Activated CD8-positive, alpha-beta memory T cell treated with anti-CD3 and anti-CD28 coated beads, Interleukin-2, amount 50 U/mL, for 4 hours (primary cell): Measurements from ENCODE around the gene CSMD2.

Experiments
- DNase-seq: peaks from one replicate; pipeline ENCODE4 v3.0.0-alpha.2; 2020

Gene CSMD2

GRCh38 chr1:33736496-33736895 is 428.5 kb downstream of the CSMD2 start:
- no peak for DNase-seq

GRCh38 chr1:33735624-33736023 is 429.4 kb downstream of the CSMD2 start:
- no peak for DNase-seq

- DNase-seq = no peak
Observed at GRCh38 chr1:33727310-33727709, 437.7 kb downstream of the CSMD2 start.

- DNase-seq = no peak
Observed at GRCh38 chr1:33726274-33726804, 438.7 kb downstream of the CSMD2 start.

- no peak for DNase-seq
Observed at GRCh38 chr1:33725556-33726160, 439.4 kb downstream of the CSMD2 start.

GRCh38 chr1:33725037-33725436 is 440.0 kb downstream of the CSMD2 start:
- no peak for DNase-seq

- no peak for DNase-seq
Observed at GRCh38 chr1:33724348-33724747, 440.7 kb downstream of the CSMD2 start.

GRCh38 chr1:33723251-33723650 is 441.8 kb downstream of the CSMD2 start:
- no peak for DNase-seq

GRCh38 chr1:33721301-33721815 is 443.7 kb downstream of the CSMD2 start:
- DNase-seq = no peak

GRCh38 chr1:33719771-33720670 is 445.0 kb downstream of the CSMD2 start:
- DNase-seq = no peak

GRCh38 chr1:33719326-33719725 is 445.7 kb downstream of the CSMD2 start:
- DNase-seq = no peak

GRCh38 chr1:33718186-33718585 is 446.8 kb downstream of the CSMD2 start:
- no peak for DNase-seq

- no peak for DNase-seq
Observed at GRCh38 chr1:33716976-33717688, 447.9 kb downstream of the CSMD2 start.

- no peak for DNase-seq
Observed at GRCh38 chr1:33715195-33715811, 449.7 kb downstream of the CSMD2 start.

GRCh38 chr1:33714421-33714820 is 450.6 kb downstream of the CSMD2 start:
- DNase-seq = no peak

- DNase-seq = no peak
Observed at GRCh38 chr1:33713058-33713877, 451.8 kb downstream of the CSMD2 start.

GRCh38 chr1:33712186-33712585 is 452.8 kb downstream of the CSMD2 start:
- DNase-seq = no peak

- DNase-seq = no peak
Observed at GRCh38 chr1:33711511-33711910, 453.5 kb downstream of the CSMD2 start.

GRCh38 chr1:33710967-33711366 is 454.1 kb downstream of the CSMD2 start:
- no peak for DNase-seq

GRCh38 chr1:33709783-33710718 is 455.0 kb downstream of the CSMD2 start:
- no peak for DNase-seq
